CD14-positive monocyte (primary cell): ENCODE data around the gene MAP3K20. TPM values are rescaled to one million over a fixed set of nuclear protein-coding genes. Genes with fewer than 3 reads are reported as not detected.

Experiments used
- DNase-seq, 3 donors: peaks; one replicate each; pipeline ENCODE4 v3.0.0-alpha.2; 2011 to 2022
- H2AFZ ChIP-seq: 2 replicates; pipeline ENCODE4 v1.6.0; 2012; ENCODE audit warnings: mild to moderate bottlenecking, low read depth, low read length, inconsistent platforms; ENCODE audit not compliant: insufficient read depth, poor library complexity, severe bottlenecking
- H3K27ac ChIP-seq, 2 donors: 1 replicate in 1 of 2; 2 replicates in 1 of 2; pipeline ENCODE4 v1.5.1; 2012 to 2013; ENCODE audit warnings: low read length in 2 of 2, control low read depth in 1 of 2, inconsistent platforms in 1 of 2, low read depth in 1 of 2, mild to moderate bottlenecking in 1 of 2
- H3K27me3 ChIP-seq, 2 donors: one replicate each; pipeline versions ENCODE4 v1.6.0 to v1.6.1; 2011 to 2013; ENCODE audit warnings: low read length in 2 of 2; ENCODE audit not compliant: control insufficient read depth in 2 of 2, insufficient read depth in 2 of 2
- H3K36me3 ChIP-seq, 2 donors: replicated peaks in 1 of 2; 1 replicate in 1 of 2; 2 replicates in 1 of 2; pipeline versions ENCODE4 v1.5.1 to v1.6.1; 2012 to 2013; ENCODE audit warnings: low read length in 2 of 2, control low read depth in 1 of 2, inconsistent platforms in 1 of 2, mild to moderate bottlenecking in 1 of 2; ENCODE audit not compliant: insufficient read depth in 2 of 2, control insufficient read depth in 1 of 2
- H3K4me1 ChIP-seq, 2 donors: 1 replicate in 1 of 2; 2 replicates in 1 of 2; pipeline versions ENCODE4 v1.5.1 to v1.6.1; 2012 to 2013; ENCODE audit warnings: low read length in 2 of 2, control low read depth in 1 of 2, inconsistent platforms in 1 of 2, mild to moderate bottlenecking in 1 of 2, moderate library complexity in 1 of 2; ENCODE audit not compliant: insufficient read depth in 2 of 2, control insufficient read depth in 1 of 2
- H3K4me2 ChIP-seq: replicated peaks from 2 replicates; pipeline ENCODE3; 2012; ENCODE audit warnings: low read length, moderate library complexity, mild to moderate bottlenecking; ENCODE audit not compliant: poor library complexity, severe bottlenecking; ENCODE audit errors: extremely low read depth
- H3K4me3 ChIP-seq, 3 experiments: fragments of 200-600 bp in 1 of 3; sonication (generic) in 1 of 3; replicated peaks in 1 of 3; 1 replicate in 2 of 3; 2 replicates in 1 of 3; pipeline ENCODE4 v1.5.1; 2011 to 2013; ENCODE audit warnings: low read length in 3 of 3, mild to moderate bottlenecking in 3 of 3, control low read depth in 2 of 3, low read depth in 2 of 3, inconsistent platforms in 1 of 3, moderate library complexity in 1 of 3
- H3K79me2 ChIP-seq: 2 replicates; pipeline ENCODE4 v1.6.0; 2012; ENCODE audit warnings: mild to moderate bottlenecking, control low read depth, inconsistent platforms, low read length, moderate library complexity; ENCODE audit not compliant: insufficient read depth
- H3K9ac ChIP-seq: 2 replicates; pipeline ENCODE4 v1.6.0; 2017; ENCODE audit warnings: low read length, mild to moderate bottlenecking; ENCODE audit not compliant: insufficient read depth, poor library complexity, severe bottlenecking
- H3K9me3 ChIP-seq, 2 donors: replicated peaks in 1 of 2; 1 replicate in 1 of 2; 2 replicates in 1 of 2; pipeline versions ENCODE4 v1.5.1 to v1.6.1; 2012 to 2013; ENCODE audit warnings: low read length in 2 of 2, control low read depth in 1 of 2; ENCODE audit not compliant: control insufficient read depth in 1 of 2, insufficient read depth in 1 of 2
- H4K20me1 ChIP-seq: 2 replicates; pipeline ENCODE4 v1.6.0; 2012; ENCODE audit warnings: mild to moderate bottlenecking, low read length, control low read depth, moderate library complexity; ENCODE audit not compliant: insufficient read depth
- H3K27ac Mint-ChIP-seq, 7 donors: one replicate each; pipeline ENCODE4 v1.8.0; 2020; ENCODE audit warnings: mild to moderate bottlenecking in 7 of 7, mixed read lengths in 7 of 7, moderate library complexity in 6 of 7, inconsistent platforms in 2 of 7
- H3K27me3 Mint-ChIP-seq, 3 donors: one replicate each; pipeline ENCODE4 v1.8.0; 2021 to 2022; ENCODE audit warnings: low read depth in 3 of 3, mild to moderate bottlenecking in 3 of 3, mixed read lengths in 3 of 3, moderate library complexity in 3 of 3, inconsistent platforms in 1 of 3
- H3K36me3 Mint-ChIP-seq, 2 donors: one replicate each; pipeline ENCODE4 v1.8.0; 2020; ENCODE audit warnings: mixed read lengths in 2 of 2, inconsistent platforms in 1 of 2, mild to moderate bottlenecking in 1 of 2
- H3K4me1 Mint-ChIP-seq: one replicate; pipeline ENCODE4 v1.8.0; 2020; ENCODE audit warnings: mild to moderate bottlenecking, mixed read lengths
- H3K4me3 Mint-ChIP-seq, 2 donors: one replicate each; pipeline ENCODE4 v1.8.0; 2020; ENCODE audit warnings: mild to moderate bottlenecking in 2 of 2, mixed read lengths in 2 of 2, moderate library complexity in 1 of 2
- H3K9me3 Mint-ChIP-seq, 7 donors: one replicate each; pipeline ENCODE4 v1.8.0; 2020 to 2022; ENCODE audit warnings: mixed read lengths in 7 of 7, mild to moderate bottlenecking in 6 of 7, moderate library complexity in 6 of 7, inconsistent platforms in 2 of 7
- WGBS: methylation state at CpG from one replicate; pipeline ENCODE4 v1.1.5; 2013; ENCODE audit warnings: missing lambda C conversion rate; ENCODE audit not compliant: insufficient coverage; 5-methylcytosine and 5-hydroxymethylcytosine counted together
- intact Hi-C, 2 donors: fragments of 100-400 bp; cut with micrococcal nuclease; formaldehyde crosslinking; loops; one replicate each; pipeline versions ENCODE4 v1.15.0 to v1.15.1; 2023
- polyA plus RNA-seq, 3 donors: library from polyadenylated mRNA; depleted of rRNA in 1 of 3; unstranded in 2 of 3; stranded (reverse) in 1 of 3; fragments of 300-500 nt in 2 of 3; fragments of >200 nt in 1 of 3; fragmentation: Illumina TruSeq in 2 of 3; gene quantifications; 1 replicate in 2 of 3; 2 replicates in 1 of 3; pipeline ENCODE4 v1.2.3, GENCODE V29; 2012 to 2021
- TF ChIP-seq, protein P1 (sequence below): fragments of 200-600 bp; IDR thresholded peaks from one replicate; pipeline ENCODE4 v1.8.0; 2022; ENCODE audit warnings: antibody characterized with exemption, mild to moderate bottlenecking

MAP3K20 gene
- polyA plus RNA-seq, 3 donors, result 14.3 to 30.7 (median 21.6) TPM

DNA sequence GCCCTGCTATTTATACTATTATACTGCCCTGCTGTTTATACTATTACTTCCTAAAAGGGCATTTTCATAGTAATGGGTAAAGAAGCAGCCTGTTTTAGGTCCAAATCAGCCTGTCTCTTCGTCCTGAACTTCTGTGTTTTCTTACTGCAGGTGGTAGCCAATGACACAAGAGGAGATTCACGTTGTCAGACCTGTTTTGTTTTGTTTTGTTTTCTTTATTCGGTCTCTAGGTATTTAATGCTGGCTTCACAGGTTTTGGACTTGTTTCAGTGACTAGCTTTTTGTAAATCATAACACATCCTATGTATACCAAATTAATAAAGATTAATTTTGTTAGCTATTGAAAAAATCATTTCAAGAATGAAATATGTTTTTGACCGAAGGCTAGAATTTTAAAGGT is 116.4 kb downstream of the MAP3K20 start:
- Histone ChIP-seq H3K27me3 (no peaks in the 10 kb centered on the region), H4K20me1 (no peaks in the 10 kb centered on the region), H3K4me1 (no peaks in the 10 kb centered on the region), H3K27ac (no peak overlapping the region), H3K4me2 (no peak overlapping the region), H3K36me3 (peaks cover 35 to 91% of the 10 kb centered on the region in 2 donors), H2AFZ (no peak overlapping the region), H3K4me3 (no peak overlapping the region), H3K79me2 (no peaks in the 10 kb centered on the region), H3K9me3 (no peaks in the 10 kb centered on the region), H3K9ac (no peak overlapping the region)
- peaks cover 0 to 1% (median 0%) of the 10 kb centered on the region in 3 donors for H3K27me3 Mint-ChIP-seq
- peaks cover 0 to 1% (median 0%) of the 10 kb centered on the region in 7 donors for H3K9me3 Mint-ChIP-seq
- WGBS, result no CpG with 5 or more reads among the region's 4 CpGs
- TF ChIP-seq, protein P1, sequence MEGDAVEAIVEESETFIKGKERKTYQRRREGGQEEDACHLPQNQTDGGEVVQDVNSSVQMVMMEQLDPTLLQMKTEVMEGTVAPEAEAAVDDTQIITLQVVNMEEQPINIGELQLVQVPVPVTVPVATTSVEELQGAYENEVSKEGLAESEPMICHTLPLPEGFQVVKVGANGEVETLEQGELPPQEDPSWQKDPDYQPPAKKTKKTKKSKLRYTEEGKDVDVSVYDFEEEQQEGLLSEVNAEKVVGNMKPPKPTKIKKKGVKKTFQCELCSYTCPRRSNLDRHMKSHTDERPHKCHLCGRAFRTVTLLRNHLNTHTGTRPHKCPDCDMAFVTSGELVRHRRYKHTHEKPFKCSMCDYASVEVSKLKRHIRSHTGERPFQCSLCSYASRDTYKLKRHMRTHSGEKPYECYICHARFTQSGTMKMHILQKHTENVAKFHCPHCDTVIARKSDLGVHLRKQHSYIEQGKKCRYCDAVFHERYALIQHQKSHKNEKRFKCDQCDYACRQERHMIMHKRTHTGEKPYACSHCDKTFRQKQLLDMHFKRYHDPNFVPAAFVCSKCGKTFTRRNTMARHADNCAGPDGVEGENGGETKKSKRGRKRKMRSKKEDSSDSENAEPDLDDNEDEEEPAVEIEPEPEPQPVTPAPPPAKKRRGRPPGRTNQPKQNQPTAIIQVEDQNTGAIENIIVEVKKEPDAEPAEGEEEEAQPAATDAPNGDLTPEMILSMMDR, result no peak
- H3K27ac Mint-ChIP-seq, result no peak overlapping the region
- H3K4me1 Mint-ChIP-seq, result peaks cover 6% of the 10 kb centered on the region
- intact Hi-C loops, result no loop called here
- H3K36me3 Mint-ChIP-seq, result peaks cover 60 to 64% of the 10 kb centered on the region in 2 donors
- no peak overlapping the region for H3K4me3 Mint-ChIP-seq
- no peak for DNase-seq

DNA sequence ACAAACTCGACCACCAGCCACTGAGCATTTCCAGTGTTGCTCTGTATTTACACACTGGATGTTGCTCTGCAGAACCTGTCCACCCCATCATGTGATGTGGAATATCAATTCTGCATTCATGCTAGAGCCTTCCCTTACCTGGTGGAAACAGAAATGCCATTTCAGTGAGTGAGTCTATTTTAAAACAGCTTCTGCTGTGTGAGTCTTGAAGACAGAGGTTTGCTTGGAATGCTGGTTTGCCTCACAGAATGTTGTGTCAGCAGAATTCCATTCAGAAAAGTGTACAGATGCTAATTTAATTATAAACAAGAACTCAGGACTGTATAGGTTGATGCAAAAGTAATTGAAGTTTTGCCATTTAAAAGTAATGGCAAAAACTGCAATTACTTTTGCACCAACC is 118.3 kb downstream of the MAP3K20 start:
- Mint-ChIP-seq H3K27me3 (peaks cover 0 to 1% (median 0%) of the 10 kb centered on the region in 3 donors), H3K4me1 (no peaks in the 10 kb centered on the region), H3K4me3 (no peak overlapping the region), H3K27ac (no peak overlapping the region), H3K36me3 (peaks cover 67 to 72% of the 10 kb centered on the region in 2 donors), H3K9me3 (peaks cover 0 to 1% (median 0%) of the 10 kb centered on the region in 7 donors)
- Histone ChIP-seq H2AFZ (no peak overlapping the region), H3K27ac (no peak overlapping the region), H3K36me3 (peaks cover 44 to 92% of the 10 kb centered on the region in 2 donors), H3K4me1 (no peaks in the 10 kb centered on the region), H3K9me3 (no peaks in the 10 kb centered on the region), H3K9ac (no peak overlapping the region), H3K27me3 (no peaks in the 10 kb centered on the region), H3K4me3 (no peak overlapping the region), H3K79me2 (no peaks in the 10 kb centered on the region), H4K20me1 (no peaks in the 10 kb centered on the region), H3K4me2 (no peak overlapping the region)
- 100% methylated on average over 1 of the region's 1 CpG for WGBS
- TF ChIP-seq, protein P1, result no peak
- no peak for DNase-seq
- intact Hi-C loops, result no loop called here
